AG08396 (cell line): ENCODE data around the gene CYP51A1.
"Not testable (repeated sequence)": the region's sequence is repeated elsewhere in the genome, so short reads cannot be mapped to it uniquely, and the experiment has no call there.

Source experiments
- DNase-seq: peaks from one replicate; pipeline ENCODE4 v3.0.0; 2012; ENCODE audit warnings: low spot score, mixed read lengths

The CYP51A1 gene

DNA sequence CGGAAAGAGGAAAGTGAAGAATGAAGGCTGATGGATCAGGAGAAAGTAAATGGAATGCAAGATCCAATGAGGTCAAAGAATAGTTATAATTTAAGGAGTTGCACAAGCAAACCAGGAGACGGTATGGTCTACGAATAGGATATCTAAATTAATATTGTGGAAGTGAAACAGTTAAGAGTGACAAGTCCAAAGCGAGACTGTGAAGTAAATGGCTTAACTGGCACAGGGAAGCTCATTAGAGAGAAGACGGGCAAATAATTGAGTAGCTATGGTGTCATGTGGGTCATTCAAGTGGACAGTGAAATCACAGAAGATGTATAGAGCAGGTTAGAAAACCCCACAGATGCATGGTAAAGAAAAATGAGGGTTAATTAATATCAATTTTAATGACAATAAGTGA, 3.2 kb downstream of the CYP51A1 start:
- no peak for DNase-seq

- DNase-seq: no peak
These were observed 12.6 kb downstream of the CYP51A1 start for GRCh38 chr7:92121681-92122080.

GRCh38 chr7:92119213-92119759, 15.0 kb downstream of the CYP51A1 start:
- no peak for DNase-seq

GRCh38 chr7:92116949-92117348, 17.3 kb downstream of the CYP51A1 start:
- no peak for DNase-seq

GRCh38 chr7:92115821-92116220, 18.5 kb downstream of the CYP51A1 start:
- DNase-seq: no peak

- DNase-seq: no peak
These were observed 23.4 kb downstream of the CYP51A1 start for GRCh38 chr7:92110857-92111256.

DNA sequence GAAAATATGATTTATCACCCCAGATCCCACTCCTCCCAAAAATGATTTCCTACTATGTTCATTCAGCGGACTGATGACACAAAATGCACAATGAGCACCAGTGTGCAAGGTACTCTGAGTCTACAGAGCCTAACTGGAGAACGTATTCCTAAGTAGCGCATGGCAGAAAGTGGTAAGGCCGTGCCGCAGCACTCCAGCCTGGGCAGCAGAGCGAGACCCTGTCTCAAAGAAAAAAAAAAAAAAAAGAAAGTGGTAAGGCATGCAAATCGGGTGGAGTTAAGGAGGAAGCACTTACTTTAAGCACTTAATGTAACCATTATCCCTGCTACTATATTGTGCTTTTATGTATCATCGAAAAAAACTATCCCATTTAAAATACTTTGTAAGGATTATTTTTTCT, 25.5 kb downstream of the CYP51A1 start:
- no peak for DNase-seq

DNA sequence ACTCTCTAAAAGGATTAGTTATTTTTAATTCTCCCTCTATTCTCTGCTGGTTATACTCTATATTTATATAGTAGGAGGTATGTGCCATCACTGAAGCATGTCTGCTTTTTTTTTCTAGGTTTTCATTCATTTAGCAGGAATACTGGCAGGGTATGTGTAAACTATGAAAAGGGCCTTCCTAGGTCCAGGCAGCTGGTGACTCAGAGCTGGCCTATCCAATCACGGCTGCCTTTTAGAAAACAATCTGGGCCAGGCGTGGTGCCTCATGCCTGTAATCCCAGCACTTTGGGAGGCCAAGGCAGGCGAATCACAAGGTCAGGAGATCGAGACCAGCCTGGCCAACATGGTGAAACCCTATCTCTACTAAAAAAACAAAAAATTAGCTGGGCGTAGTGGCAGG, 31.4 kb downstream of the CYP51A1 start:
- DNase-seq: peak; percentile 60

GRCh38 chr7:92100534-92100933, 33.7 kb downstream of the CYP51A1 start:
- no peak for DNase-seq

GRCh38 chr7:92095380-92095779, 38.9 kb downstream of the CYP51A1 start:
- no peak for DNase-seq

DNA sequence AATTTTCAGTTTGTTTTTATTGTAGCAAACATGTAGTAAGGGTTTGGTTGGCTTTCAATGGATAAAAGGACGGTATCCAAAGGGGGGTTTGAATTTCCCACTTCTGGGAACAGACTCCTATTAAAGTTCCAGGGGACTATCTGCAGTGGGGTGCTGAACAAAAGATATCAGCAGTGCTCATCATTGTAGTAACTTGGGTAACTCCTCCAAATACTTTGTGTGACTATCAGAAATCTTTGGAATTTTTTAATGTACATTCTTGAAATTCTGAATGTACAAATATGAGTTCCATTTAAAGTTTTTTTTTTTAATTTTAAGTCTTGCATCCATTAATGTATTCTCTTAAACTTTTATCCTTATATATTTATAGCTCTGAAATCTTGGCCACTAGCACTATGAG, 42.1 kb downstream of the CYP51A1 start:
- DNase-seq: peak; percentile 2

DNA sequence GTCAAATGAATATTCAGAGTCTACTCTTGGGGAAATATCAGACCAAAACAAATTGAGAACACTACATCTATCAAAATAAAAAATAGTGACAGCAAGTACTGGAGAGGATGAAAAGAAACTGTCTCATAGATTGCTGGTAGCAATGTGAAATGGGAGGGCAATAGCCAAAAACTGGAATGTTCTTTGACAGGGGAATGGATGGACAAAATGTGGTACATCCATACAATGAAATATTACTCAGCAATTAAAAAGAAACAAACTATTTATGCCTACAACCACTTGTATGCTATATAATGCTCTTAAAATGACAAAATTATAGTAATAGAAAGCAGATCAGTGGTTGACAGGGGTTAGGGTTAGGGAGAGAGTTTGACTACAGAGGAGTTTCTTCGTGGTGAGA, 46.0 kb downstream of the CYP51A1 start:
- no peak for DNase-seq

DNA sequence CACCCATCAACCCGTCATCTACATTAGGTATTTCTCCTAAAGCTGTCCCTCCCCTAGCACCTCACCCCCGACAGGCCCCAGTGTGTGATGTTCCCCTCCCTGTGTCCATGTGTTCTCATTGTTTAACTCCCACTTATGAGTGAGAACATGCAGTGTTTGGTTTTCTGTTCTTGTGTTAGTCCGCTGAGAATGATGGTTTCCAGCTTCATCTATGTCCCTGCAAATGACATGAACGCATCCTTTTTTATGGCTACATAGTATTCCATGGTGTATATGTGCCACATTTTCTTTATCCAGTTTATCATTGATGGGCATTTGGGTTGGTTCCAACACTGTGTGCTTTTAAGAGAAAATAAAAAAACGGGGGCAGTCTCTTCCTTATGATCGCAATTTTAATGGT, 50.4 kb downstream of the CYP51A1 start:
- DNase-seq: not testable (repeated sequence)

GRCh38 chr7:92076509-92076908, 57.8 kb downstream of the CYP51A1 start:
- DNase-seq: no peak

- no peak for DNase-seq
These were observed 58.7 kb downstream of the CYP51A1 start for GRCh38 chr7:92075455-92076158.

DNA sequence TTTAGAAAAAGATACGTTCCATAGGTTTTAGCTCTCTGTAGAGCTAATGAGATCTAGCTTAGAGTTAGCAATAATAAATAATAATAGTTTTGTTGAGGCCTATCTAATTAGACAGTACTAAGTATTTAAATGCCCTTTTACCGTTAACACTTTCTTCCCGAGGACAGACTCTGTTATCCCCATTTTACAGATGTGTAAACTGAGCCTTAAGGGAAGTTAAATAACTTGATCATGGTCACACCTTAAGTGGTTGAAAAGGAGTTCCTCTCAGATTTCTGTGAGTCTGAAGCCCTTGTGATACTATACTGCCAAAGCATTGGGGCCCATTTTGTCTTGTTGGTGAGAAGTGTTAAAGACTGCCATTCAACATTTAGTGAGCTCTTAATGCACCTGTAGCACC, 61.6 kb downstream of the CYP51A1 start:
- no peak for DNase-seq

GRCh38 chr7:92072121-92072520, 62.2 kb downstream of the CYP51A1 start:
- no peak for DNase-seq

GRCh38 chr7:92071032-92071431, 63.2 kb downstream of the CYP51A1 start:
- no peak for DNase-seq

DNA sequence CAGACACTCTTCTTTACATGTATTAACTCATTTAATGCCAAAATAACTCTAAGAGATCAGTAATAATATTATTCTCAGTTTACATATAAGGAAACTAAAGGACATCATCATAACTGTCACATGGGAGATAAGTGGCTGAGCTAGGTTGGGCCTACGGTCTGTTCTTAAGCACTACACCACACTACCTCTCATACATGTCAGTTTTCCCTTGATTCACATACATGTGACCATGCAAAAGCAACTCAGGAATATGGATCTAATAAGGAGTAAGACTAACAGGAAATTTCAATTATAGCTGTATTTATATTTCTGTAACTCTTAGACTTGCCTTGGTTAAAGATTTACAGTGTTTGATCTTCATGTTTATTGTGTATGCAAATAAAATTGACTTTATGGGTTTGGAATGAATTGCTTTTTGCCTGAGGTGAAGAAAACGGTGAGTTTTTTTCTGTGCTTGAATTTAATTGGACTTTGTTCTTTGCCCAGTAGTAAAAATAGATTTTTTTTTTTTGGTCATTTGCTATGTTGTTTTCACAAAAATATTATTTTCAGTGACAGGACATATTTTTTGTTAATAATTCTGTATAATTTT, 69.7 kb downstream of the CYP51A1 start:
- no peak for DNase-seq
